ENCODE measurements around the gene LRCH3.
"Not testable (repeated sequence)": the region's sequence is repeated elsewhere in the genome, so short reads cannot be mapped to it uniquely, and the experiment has no call there.

The LRCH3 gene

DNA sequence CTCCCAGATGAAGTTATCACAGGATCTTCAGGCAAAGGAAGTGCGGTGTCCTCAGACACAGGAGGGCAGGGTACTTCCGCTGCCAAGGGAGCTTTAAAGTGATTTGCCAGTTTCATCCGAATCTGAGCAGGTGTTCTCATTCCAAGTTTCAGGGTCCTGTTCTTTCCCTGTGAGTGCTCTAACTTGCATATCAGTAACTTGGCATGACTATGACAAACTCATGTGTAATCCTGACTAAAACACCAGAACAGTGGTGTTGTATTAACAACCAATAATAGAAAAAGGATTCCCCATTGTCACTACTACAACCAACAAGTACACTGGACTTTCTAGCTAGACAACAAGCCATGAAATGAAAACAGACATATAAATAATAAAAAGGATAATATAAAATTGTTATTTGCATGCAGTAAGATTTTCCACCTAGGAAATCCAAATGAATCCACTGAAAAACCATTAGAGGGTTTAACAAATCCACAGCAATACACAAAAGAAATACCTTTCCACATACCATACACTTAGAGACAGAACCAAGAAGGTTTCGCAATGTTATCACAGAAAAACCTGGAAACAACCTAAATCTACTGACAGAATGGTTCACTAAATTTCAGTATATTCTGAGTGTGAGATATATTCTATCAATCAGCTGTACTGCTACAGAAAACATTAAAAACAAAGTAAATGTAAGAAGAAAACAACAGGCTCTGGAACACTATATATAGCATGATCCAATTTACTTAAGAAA is 118.1 kb downstream of the LRCH3 start:
- H3K27ac ChIP-seq: peak overlapping the region; percentile 36
- no peak for DNase-seq (ENCODE audit: low read depth, low spot score)

DNA sequence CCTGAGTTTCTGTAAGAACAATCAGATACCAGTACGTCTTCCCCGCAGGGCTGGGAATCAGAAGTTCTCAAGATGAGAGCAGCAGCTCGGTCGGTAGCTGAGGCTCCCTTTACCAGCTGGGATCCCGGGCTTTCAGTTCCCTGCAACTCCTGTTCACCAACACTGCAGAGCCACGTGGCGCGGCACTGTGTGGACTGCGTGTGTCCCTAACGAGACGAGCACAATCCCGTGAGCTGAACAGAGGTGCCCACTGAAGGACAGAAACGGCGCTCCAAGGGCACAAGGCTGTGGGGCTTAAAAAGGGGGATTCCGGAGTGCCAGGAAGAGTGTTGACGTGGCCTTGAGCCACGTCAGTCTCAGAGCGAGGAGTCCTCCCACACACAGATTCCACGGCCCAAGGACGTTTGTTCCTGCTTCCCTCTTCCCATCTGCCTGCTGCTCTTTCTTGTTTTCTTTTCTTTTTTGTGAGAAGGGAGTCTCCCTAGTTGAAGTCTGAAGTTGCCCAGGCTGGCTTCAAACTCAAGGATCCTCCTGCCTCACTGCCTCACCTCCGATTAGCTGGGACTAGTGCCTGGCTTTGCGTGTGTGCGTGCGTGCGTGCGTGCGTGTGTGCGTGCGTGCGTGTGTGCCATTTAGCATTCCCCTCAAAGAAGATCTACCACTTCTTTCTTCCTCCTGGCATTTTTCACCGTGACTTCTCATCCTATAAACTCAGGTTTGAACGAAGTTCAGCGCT is 121.9 kb downstream of the LRCH3 start:
- no peak for DNase-seq (ENCODE audit: low read depth, low spot score)
- no peak overlapping the region for H3K27ac ChIP-seq

DNA sequence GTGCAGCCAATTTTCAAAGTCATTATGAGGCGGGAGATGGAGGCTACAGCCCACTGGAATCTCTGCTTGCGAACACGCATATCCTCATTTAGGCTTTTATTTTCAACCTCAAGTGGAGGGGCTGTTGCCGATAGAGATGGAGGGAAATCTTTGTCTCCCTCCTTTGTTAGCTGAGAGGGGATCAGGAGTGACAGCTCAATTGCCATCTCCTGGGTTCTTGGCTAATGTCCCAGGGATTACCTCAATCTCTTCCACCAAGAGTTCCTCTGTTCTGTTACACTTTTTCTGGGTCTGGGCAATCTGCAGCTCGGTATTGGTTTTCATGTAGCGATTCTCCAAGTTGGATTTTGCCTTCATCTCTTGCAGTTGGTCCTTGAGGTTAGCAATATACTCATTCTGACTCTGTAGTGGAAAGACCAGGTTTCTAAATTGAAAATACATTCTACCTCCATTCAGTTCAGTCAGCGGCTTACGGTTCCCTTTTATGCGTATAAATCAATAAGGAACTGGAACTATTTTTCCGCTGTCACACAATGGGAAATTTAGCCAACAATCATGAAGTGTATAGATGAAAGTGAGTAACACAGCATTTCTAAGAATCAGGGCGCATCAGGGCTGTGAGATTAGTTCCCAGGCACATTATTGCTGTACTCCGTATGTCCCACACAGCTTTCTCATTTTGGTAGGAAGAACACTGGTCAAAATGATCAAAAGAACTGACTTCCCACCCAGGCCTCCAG is 122.8 kb downstream of the LRCH3 start:
- H3K27ac ChIP-seq: no peak overlapping the region
- no peak for DNase-seq (ENCODE audit: low read depth, low spot score)

DNA sequence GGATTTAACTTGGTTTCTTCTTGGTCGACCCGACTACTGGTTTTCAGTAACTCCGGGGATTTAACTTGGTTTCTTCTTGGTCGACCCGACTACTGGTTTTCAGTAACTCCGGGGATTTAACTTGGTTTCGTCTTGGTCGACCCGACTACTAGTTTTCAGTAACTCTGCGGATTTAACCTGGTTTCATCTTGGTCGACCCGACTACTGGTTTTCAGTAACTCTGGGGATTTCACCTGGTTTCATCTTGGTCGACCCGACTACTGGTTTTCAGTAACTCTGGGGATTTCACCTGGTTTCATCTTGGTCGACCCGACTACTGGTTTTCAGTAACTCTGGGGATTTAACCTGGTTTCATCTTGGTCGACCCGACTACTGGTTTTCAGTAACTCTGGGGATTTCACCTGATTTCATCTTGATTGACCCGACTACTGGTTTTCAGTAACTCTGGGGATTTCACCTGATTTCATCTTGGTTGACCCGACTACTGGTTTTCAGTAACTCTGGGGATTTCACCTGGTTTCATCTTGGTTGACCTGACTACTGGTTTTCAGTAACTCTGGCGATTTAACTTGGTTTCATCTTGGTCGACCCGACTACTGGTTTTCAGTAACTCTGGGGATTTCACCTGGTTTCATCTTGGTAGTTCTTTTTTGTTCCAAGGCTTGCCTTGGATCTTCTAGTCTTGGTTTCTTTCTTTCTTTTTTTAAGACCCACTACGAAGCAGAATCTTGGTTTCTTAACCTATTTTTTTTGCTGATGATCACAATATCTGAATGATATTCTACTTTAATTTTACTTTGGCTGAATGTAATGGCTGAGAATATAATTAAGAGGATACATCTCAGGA is 130.6 kb downstream of the LRCH3 start:
- not testable (repeated sequence) for DNase-seq (ENCODE audit: low read depth, low spot score)

GRCh38 chr3:197926418-197926817 is 135.4 kb downstream of the LRCH3 start:
- DNase-seq (ENCODE audit: low read depth, low spot score): no peak
- H3K27ac ChIP-seq: no peak overlapping the region

More for the DNA sequence above, 130.6 kb downstream of the LRCH3 start:
- not testable (repeated sequence) for H3K27ac ChIP-seq

- not testable (repeated sequence) for H3K27ac ChIP-seq; DNase-seq (ENCODE audit: low read depth, low spot score)
Measured at GRCh38 chr3:197927578-197927977, 136.5 kb downstream of the LRCH3 start.

DNA sequence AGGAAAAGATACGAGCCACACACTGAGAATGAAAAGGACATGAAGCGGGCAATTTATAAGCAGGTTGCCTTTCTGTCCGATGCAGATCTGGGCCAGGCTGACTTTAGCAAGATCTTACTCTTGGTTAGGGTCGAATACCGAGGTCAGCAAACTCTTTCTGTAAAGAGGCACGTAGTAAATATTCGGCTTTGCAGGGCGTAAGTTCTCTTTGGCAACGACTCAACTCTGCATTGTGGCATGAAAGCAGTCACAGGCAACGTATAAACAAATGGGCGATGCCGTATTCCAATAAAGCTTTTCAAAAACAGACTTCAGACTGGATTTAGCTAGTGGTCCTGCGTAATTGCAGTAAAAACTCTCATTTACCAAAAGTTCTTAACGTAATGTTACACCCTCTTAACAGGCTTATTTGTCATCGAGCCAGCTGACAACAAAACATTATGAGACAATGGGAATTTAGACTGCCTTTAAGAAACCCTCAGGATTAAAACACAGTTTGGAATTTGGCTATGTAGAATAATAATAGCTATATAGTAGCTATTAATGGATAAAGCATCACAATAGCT is 145.8 kb downstream of the LRCH3 start:
- DNase-seq (ENCODE audit: low read depth, low spot score): no peak
- H3K27ac ChIP-seq: no peak overlapping the region

All from epithelial cell of prostate (primary cell).